HG03469 (cell line): Measurements from ENCODE around the gene TRIM71.
"Not testable (repeated sequence)": the region's sequence is repeated elsewhere in the genome, so short reads cannot be mapped to it uniquely, and the experiment has no call there.

ENCODE experiments used
- ATAC-seq: cut with Tn5 transposase; IDR thresholded peaks from one replicate; pipeline ENCODE4 v1.9.1; 2021; ENCODE audit warnings: mild to moderate bottlenecking, moderate library complexity, moderate number of reproducible peaks; ENCODE audit not compliant: unreplicated experiment

Gene TRIM71

DNA sequence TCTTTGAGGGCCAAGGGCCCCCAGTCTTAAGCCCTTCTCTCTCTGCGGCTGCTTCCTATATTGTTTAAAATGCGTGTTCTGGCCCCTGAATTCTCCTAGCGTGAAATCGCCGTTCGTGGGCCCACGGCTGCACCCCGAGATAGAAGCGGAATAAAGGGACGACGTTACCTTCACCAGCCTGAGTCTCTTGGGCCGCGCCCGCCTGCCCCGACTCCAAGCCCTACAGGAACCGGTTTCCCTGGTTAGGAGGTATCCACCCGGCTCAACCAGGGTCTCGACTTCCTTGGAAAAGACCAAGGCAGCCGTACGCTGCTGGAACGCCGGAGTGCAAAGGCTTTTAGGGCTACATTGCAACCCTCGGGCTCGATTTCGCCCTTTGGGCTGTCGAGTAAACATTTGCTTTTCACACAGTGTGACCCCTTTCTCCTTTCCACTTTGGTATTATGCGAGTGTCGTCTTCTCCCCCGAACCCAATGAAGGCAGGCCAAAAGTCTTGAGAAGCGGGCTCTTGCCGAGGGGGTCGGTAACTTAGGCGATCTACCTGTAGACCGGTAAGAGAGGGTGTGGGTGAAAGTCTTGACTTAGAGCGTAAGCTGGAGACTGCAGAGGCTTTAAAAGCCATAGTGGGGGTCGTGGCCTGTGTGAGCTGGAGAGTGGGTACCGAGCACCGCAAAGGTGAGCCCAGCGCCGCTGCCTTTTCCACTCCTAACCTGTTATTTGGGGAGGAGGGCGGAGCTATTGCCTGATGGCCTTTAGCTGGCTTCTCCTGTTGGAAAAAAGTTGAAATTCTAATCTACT lies 2.0 kb downstream of the TRIM71 start:
- no peak for ATAC-seq

DNA sequence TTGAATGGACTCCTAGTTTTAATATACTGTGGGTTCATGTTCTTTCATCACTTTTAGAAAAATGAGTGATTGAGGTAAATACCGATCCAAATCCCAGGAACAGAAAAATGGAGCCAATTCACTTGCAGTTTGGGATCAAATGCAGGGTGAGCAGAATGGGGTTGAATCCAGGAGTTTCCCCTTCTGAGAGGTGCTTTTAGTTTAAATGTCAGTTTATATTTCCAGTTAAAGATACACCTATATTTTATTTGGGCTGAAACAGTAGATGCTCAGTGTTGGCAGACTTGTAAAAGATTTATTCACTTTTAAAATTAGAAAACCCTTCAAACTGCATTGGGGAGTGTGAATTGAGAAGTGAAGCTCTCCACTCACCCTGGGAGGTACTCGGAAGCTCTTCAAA lies 2.6 kb downstream of the TRIM71 start:
- no peak for ATAC-seq

DNA sequence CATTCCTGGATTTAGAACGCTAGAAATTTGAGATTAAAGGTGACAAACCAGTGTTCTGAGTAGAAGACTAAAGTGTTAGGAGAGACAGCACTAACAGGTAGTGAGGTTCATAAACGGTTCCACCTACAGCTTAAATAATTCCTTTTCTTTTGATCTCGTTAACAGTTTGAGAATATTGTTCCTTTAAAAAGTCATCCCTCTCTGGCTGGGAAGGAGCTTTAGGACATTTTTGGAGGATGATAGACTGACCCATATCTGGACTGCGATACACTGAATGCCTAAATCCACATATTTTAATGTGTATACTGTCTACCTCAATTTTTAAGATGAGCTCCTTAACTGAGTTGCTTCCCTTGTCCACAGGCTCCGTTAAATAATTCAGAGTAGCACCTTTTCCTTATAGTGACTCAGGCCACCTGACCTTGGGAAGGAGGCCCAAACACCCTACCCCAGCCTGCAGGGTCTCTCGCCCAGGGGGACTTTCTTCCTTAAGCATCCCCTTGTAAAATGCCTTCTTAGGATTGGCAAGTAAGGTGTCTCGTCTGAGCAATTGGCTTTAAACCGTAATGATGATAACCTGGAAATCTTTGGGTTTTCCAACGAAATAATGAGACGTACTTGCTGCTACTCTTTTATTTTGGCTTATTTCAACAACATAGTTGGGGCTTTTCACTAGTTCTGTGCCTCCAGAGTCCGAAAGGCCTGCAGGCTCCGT lies 3.3 kb downstream of the TRIM71 start:
- ATAC-seq: no peak

DNA sequence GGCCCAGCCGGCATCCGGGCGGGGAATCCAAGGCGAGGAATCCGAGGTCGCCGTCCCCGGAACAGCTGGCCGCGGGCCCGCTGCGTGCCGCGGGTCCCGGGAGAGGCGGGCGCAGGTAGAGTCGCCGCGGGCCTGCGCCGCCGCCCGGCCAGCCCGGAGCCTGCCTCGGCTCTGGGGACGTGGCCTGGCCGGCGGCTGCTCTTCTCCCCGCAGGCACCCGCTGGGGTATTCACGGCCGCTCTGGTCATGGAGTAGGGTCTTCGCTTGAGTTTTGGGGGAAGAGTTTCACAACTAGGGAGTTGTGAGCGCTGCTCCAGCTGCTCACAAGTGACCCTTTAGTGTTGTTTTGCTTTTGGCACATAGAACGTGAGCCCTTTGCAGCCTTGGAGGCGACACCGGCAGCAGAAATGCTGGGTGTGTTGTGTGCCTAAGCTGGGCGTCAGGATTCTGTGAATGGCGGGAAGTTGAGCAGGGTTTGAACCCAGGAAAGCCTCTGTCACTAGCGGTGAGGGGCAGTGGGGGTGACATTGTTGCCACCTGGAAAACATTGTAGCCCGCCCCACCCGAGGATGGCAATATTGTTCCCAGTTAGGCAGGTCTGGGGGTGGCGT lies 4.0 kb downstream of the TRIM71 start:
- no peak for ATAC-seq

DNA sequence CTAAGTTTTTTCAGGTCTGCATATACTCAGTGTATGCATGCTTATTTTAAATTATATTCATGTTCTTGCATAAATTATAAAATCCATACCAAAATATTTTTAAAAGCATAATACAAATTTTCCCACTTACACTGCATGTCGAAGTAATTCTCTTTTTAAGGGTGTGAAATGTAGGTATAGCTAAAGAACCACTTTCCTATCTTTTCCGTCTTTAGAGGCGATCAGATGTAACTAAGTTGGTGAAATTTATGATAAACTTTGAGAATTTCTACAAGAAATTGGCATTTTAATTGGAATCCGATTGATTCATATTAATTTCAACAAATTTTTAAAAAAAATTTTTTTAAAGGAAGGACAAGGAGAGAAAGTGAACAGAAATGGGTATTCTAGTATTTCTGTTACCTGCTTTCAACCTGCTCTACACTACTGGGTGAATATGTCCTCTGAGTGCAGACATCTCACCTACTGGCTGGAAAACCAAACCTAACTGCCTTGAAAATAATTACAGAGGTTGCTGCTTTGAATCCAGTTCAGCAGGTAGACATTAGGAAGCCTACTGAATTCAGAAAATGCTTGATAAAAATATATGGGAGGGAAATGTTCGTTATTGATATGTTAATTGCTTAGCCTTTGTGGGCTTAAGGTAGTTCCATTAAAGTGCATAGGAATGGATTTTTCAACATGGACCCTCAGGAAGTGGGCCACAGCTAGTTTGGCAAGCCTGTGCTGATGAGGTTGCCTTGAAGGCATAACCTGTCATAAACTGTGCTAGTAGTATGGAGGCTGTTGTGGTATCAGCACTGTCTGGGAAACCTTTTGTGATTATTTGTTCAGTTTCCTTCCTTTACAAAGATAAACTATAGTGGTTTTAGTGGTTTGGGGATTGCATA lies 5.1 kb downstream of the TRIM71 start:
- ATAC-seq: no peak

DNA sequence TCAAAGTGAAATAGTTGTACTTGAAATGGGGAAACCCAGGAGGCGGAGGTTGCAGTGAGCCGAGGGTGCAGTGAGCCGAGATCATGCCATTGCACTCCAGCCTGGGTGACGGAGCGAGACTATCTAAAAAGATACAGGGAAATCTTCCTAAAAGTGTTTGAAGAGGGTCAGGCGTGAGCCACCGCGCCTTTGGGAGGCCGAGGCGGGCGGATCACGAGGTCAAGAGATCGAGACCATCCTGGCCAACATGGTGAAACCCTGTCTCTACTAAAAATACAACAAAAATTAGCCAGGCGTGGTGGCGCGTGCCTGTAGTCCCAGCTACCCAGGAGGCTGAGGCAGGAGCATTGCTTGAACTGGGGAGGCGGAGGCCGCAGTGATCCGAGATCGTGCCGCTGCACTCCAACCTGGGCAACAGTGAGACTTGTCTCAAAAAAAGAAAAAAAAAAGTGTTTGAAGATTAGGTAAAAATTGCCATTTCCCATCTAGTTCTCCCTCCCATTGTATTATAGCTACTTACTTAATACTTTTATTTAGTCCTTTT lies 5.9 kb downstream of the TRIM71 start:
- not testable (repeated sequence) for ATAC-seq

DNA sequence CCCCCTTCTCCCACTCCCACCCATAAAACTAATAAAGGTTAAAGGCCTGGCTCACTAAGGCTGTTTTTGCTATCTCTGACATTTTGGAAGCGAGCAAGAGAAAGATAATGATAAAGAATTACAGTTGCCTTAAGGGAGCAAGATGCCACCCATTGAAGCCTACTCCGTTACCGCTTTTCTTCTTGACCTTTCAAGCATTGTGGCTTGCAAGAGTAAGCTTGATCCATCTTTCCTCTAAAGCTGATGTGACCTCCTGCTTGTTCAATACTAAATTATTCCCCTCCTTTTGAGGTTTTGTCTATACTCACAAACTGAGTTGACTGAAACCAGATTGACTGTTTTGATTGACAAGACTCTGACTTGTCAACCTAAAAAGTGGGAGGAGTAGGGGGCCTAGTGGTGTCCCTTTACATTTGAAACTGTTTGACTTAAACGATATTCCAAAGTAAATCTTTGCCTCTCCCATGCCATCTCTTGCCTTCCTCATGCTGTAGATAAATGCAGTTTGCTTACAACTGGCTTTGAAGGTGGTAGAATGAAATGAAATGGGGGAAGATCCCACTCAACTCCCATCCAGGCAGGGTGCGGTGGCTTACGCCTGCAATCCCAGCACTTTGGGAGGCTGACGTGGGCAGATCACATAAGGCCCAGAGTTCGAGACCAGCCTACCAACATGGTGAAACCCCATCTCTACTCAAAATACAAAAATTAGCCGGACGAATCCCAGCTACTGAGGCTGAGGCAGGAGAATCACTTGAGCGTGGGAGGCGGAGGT lies 8.0 kb downstream of the TRIM71 start:
- no peak for ATAC-seq

DNA sequence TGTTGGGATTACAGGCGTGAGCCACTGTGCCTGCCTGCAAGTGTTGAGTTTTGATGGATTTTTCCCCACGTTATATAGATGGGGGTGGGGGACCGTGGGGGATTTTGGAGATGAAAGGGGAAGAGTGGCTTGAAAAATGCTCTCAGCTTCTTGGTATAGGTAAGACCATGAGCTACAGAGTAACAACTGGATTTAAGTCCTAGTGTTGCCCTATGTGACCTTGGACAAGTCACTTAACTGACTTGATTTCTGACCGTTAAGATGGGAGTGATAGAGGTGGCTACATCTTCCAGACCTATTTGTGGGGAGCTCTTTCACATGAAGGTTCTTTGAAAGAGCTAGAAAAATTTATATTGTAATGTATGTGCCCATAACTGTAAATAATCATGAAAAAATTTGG lies 13.3 kb downstream of the TRIM71 start:
- ATAC-seq: no peak

DNA sequence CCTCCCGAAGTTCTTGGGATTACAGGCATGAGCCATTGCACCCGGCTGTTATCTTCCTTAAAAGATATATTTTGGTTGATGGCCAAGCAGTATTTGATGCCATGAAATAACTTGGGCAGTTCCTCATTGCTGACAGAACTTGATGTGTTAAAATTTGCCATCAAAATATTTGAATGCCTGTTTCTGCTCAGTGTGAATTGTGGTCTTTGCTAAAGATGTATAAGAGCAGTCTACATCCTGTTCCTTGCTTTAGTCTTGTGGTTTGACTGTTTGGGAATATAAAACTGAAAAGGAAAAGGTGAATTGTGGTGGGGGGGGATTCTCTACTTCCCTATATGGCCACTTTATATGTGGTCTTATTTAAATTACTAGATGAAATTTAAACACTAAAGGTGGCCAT lies 14.0 kb downstream of the TRIM71 start:
- ATAC-seq: no peak

DNA sequence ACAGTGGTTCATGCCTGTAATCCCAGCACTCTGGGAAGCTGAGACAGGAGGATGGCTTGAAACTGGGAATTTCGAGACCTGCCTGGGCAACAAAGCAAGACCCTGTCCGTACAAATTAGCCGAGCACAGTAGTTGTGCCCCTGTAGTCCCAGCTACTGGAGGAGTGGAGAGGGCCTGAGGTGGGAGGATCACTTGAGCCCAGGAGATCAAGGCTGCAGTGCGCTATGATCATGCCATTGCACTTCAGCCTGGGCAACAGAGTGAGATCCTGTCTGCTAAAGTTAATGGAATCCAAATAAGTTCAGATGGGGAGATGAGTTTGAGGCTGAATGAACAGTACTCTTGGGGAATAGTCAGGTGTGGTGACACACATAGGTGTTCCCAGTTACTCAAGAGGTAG lies 14.4 kb downstream of the TRIM71 start:
- no peak for ATAC-seq

DNA sequence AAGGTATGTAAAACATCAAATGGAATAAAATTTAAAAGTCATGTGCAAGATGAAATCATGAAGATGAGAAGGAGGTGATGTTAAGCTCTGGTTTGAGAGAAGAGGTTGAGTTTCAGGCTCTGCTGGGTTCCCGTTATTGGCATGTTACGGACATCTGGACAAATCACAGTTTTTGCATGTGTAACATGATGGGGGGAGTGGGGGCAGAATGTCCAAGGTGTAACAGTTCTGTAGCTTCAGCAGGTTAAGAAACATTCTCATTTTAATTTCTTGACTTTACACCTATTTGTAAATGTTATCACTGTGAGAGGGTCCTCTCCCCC lies 17.2 kb downstream of the TRIM71 start:
- no peak for ATAC-seq

DNA sequence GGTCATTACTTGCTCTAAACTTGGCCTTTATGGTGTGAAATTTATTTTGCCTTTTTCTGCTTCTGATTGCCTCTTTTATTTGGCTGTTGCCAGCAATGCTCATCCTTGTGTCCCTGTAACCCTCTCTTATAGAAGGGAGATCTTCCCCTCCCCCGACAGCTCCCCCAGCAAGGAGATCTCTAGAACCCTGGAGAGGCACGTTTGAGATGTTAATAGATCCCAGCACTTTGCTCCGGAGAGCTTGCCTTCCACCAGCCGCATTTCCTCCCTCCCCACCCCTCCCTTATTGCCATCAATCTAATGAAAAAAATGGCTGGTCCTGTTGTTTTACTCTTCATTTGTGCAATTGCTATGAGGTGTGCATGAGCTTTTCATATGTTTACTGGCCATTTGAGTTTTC lies 18.2 kb downstream of the TRIM71 start:
- no peak for ATAC-seq

DNA sequence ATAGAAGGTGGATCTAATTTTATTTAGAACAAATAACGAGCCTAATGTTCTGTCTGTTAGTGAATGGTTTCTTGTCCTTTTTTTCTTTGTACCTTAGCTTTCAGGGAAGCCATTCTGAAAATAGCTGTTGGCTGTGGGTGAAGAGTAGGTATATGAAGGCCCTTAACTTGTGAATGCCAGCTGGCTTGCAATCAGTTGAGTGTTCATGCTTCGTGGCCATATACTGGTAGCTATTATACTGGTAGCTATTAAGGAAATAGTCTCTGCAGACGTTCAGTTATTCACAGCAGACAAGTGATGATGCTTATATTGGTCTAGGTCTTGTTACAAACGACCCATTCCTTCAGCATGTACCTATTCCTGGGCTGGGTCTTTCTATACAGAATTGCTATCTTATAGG lies 18.8 kb downstream of the TRIM71 start:
- ATAC-seq: no peak

DNA sequence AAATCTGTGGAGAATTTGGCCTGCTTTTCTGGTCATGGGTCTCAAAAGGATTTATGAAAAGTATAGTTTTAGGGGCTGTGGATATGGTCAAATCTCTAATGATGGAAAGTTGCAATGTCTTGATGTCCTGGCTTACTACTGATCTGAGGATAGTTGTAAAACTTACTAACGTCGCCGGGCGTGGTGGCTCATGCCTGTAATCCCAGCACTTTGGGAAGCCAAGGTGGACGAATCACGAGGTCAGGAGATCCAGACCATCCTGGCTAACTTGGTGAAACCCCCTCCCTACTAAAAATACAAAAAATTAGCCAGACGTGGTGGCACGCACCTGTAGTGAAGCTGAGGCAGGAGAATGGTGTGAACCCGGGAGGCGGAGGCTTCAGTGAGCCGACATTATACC lies 19.6 kb downstream of the TRIM71 start:
- ATAC-seq: no peak

DNA sequence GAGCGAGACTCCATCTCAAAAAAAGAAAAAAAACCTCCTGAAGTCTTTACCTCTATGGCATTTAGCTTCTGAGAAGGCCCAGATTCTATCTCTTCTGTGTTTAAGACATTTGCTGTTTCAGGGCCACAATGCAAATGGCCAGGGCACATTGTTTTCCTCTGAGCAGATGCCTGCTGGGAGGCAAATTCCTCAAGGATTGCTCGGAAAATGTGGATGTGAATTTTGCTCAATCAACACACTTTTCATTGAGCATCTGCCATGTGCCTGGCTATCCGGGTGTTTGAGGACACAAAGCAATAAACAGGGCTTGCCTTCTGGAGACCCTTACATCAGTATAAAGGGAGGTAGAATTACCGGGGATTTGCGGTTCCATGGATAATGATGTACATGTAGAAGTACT lies 20.0 kb downstream of the TRIM71 start:
- no peak for ATAC-seq

DNA sequence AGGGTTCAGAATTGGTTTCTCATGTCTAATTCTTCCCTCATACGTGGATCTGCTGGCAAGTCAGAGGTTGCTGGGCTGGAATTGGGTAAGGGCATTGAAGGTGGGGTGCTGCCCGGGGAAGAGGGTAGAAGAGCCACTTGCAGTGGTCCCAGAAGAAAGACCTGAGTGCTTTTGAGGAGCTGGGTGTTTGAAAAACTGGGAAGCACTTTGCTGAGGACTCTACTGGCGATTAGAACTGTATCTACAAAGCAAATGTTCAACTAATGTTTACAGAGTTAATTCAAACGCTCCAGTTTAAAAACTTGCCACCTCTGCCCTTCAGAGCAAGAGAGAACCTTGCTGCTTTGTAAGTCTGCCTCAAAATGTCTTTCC lies 21.9 kb downstream of the TRIM71 start:
- no peak for ATAC-seq

DNA sequence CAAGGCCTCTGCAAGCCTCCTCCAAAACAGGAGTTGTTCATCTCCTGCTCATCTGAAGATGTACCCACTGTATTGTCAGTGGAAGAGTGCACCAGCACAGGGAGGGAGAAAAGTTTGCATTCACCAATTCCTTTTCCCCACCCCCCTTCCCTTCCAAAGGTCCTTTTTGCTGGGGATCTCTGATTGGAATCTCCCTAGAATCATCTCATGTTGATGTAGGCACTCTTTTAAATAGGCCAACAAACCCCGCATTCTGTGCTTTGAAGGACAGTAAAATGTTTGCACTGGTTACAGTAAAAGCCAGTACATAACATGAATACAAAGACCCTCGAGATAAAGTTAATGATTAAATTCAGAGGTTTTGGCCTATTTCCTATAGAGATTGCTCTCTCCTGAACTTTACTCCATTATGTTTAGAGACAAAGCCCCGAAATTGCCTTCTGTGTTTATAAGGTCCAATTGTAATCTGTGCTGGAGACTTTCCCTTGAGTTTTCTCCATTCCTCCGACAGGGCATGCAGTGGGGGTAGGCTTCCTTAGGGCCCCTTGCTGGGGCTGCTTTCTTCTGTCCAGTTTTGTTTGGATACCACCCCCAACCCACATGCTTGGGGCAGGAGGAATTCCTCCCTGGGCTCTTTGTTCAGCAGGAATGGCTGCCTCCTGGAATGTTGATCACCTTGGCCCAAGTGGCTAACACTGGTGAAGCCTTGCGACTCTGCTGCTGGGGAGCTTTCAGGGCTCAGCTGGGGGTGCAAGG lies 22.5 kb downstream of the TRIM71 start:
- ATAC-seq: no peak

DNA sequence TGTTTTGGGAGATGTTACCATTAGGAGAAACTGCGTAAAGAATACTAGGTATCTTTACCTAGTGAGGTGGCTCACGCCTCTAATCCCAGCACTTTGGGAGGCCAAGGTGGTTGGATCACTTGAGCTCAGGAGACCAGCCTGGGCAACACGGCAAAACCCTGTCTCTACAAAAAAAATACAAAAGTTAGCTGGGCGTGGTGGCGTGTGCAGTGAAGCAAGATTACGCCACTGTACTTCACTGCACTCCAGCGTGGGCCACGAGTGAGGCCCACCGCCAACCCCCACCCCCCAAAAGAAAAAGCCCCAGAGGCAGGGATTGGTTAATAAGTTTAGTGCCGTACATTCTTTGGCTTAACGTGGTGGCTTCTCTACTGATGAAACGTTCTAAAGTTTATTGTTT lies 23.5 kb downstream of the TRIM71 start:
- no peak for ATAC-seq

DNA sequence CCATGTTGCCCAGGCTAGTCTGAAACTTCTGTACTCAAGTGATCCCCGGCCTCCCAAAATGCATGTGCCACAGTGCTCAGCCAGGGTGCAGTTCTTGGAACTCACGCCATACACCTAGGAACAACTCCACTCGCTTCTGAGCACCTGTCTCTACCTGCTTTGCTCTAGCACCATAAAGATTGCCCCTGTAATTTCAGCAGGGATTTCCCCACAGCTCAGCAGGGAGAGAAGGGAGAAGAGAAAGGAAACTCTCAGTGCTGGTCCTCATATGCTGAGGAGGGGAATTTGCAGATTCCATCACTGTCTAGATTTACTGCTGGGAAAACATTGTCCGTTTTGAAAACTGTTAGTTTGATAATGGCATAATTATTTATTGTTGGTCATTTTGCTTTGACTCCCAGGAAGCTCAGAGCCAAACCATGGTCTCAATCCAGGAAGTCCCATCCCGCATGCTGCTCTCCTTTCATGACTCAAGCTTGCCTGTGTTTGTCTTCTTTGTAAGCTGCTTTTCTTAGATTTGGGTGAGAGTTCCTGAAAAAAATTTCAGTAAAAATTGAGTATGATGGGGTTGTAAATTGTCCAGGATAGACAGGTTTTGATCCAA lies 24.2 kb downstream of the TRIM71 start:
- no peak for ATAC-seq
